ENCODE measurements around the gene UNC5A. TPM values are rescaled to one million over a fixed set of nuclear protein-coding genes. Genes with fewer than 3 reads are reported as not detected.
A peak's percentile ranks its signal among the peaks of the same experiment; 100 is the strongest.

The UNC5A gene
- total RNA-seq, 2 donors from 2014 or later, result 0.23 TPM; not detected in 1

GRCh38 chr5:176875783-176876505, 65.6 kb downstream of the UNC5A start:
- DNase-seq (peak in 1 of 2 donors; percentile 9), ATAC-seq (replicated peaks in 1 of 2) (peak in 1 of 2 donors; percentile 35)
- Mint-ChIP-seq H3K4me1 (ENCODE audit: low read depth) (peaks cover 13% of the 10 kb centered on the region), H3K36me3 (ENCODE audit: insufficient read depth in 2 of 2) (peaks cover 0 to 7% of the 10 kb centered on the region in 2 donors), H3K4me3 (no peak overlapping the region), H3K27ac (no peak overlapping the region), H3K27me3 (ENCODE audit: low read depth) (peaks cover 24% of the 10 kb centered on the region), H3K9me3 (peaks cover 0 to 4% of the 10 kb centered on the region in 2 donors)

- Mint-ChIP-seq H3K4me3 (no peak overlapping the region), H3K36me3 (ENCODE audit: insufficient read depth in 2 of 2) (peaks cover 0 to 7% of the 10 kb centered on the region in 2 donors), H3K27ac (no peak overlapping the region), H3K9me3 (peaks cover 0 to 4% of the 10 kb centered on the region in 2 donors), H3K27me3 (ENCODE audit: low read depth) (peaks cover 24% of the 10 kb centered on the region), H3K4me1 (ENCODE audit: low read depth) (peaks cover 13% of the 10 kb centered on the region)
- ATAC-seq (replicated peaks in 1 of 2) (no peak), DNase-seq (no peak)
Observed at GRCh38 chr5:176876506-176877431, 66.4 kb downstream of the UNC5A start.

GRCh38 chr5:176877793-176878331, 67.5 kb downstream of the UNC5A start:
- peaks cover 24% of the 10 kb centered on the region for H3K27me3 Mint-ChIP-seq (ENCODE audit: low read depth)
- H3K4me3 Mint-ChIP-seq, result no peak overlapping the region
- peaks cover 0 to 6% of the 10 kb centered on the region in 2 donors for H3K36me3 Mint-ChIP-seq (ENCODE audit: insufficient read depth in 2 of 2)
- peaks cover 13% of the 10 kb centered on the region for H3K4me1 Mint-ChIP-seq (ENCODE audit: low read depth)
- peaks cover 0 to 4% of the 10 kb centered on the region in 2 donors for H3K9me3 Mint-ChIP-seq
- no peak overlapping the region for H3K27ac Mint-ChIP-seq
- ATAC-seq (replicated peaks in 1 of 2) (no peak), DNase-seq (no peak)

- no peak for DNase-seq
- H3K4me3 Mint-ChIP-seq, result no peak overlapping the region
- H3K27ac Mint-ChIP-seq, result no peak overlapping the region
- H3K4me1 Mint-ChIP-seq (ENCODE audit: low read depth), result peaks cover 13% of the 10 kb centered on the region
- peaks cover 24% of the 10 kb centered on the region for H3K27me3 Mint-ChIP-seq (ENCODE audit: low read depth)
- H3K9me3 Mint-ChIP-seq, result no peaks in the 10 kb centered on the region
- H3K36me3 Mint-ChIP-seq (ENCODE audit: insufficient read depth in 2 of 2), result peaks cover 0 to 2% of the 10 kb centered on the region in 2 donors
- no peak for ATAC-seq (replicated peaks in 1 of 2)
Observed at GRCh38 chr5:176878463-176878862, 68.1 kb downstream of the UNC5A start.

- Mint-ChIP-seq H3K4me3 (no peak overlapping the region), H3K27me3 (ENCODE audit: low read depth) (peaks cover 24% of the 10 kb centered on the region), H3K36me3 (ENCODE audit: insufficient read depth in 2 of 2) (no peaks in the 10 kb centered on the region), H3K9me3 (no peaks in the 10 kb centered on the region), H3K4me1 (ENCODE audit: low read depth) (peaks cover 13% of the 10 kb centered on the region), H3K27ac (no peak overlapping the region)
- DNase-seq, result no peak
- no peak for ATAC-seq (replicated peaks in 1 of 2)
Observed at GRCh38 chr5:176878906-176879662, 68.7 kb downstream of the UNC5A start.

- peaks cover 20% of the 10 kb centered on the region for H3K27me3 Mint-ChIP-seq (ENCODE audit: low read depth)
- no peak overlapping the region for H3K27ac Mint-ChIP-seq
- ATAC-seq (replicated peaks in 1 of 2) (no peak), DNase-seq (no peak)
- no peaks in the 10 kb centered on the region for H3K36me3 Mint-ChIP-seq (ENCODE audit: insufficient read depth in 2 of 2)
- no peak overlapping the region for H3K4me3 Mint-ChIP-seq
- no peaks in the 10 kb centered on the region for H3K9me3 Mint-ChIP-seq
- H3K4me1 Mint-ChIP-seq (ENCODE audit: low read depth), result peaks cover 17% of the 10 kb centered on the region
Observed at GRCh38 chr5:176879663-176880361, 69.5 kb downstream of the UNC5A start.

- DNase-seq, result no peak
- peaks cover 18% of the 10 kb centered on the region for H3K4me1 Mint-ChIP-seq (ENCODE audit: low read depth)
- H3K9me3 Mint-ChIP-seq, result no peaks in the 10 kb centered on the region
- ATAC-seq (replicated peaks in 1 of 2), result no peak
- peaks cover 14% of the 10 kb centered on the region for H3K27me3 Mint-ChIP-seq (ENCODE audit: low read depth)
- no peaks in the 10 kb centered on the region for H3K36me3 Mint-ChIP-seq (ENCODE audit: insufficient read depth in 2 of 2)
- H3K27ac Mint-ChIP-seq, result no peak overlapping the region
- no peak overlapping the region for H3K4me3 Mint-ChIP-seq
Observed at GRCh38 chr5:176880366-176881020, 70.1 kb downstream of the UNC5A start.

- ATAC-seq (replicated peaks in 1 of 2) (no peak), DNase-seq (no peak)
- H3K4me3 Mint-ChIP-seq, result no peak overlapping the region
- no peak overlapping the region for H3K27ac Mint-ChIP-seq
- H3K4me1 Mint-ChIP-seq (ENCODE audit: low read depth), result peaks cover 11% of the 10 kb centered on the region
- no peaks in the 10 kb centered on the region for H3K36me3 Mint-ChIP-seq (ENCODE audit: insufficient read depth in 2 of 2)
- peaks cover 7% of the 10 kb centered on the region for H3K27me3 Mint-ChIP-seq (ENCODE audit: low read depth)
- H3K9me3 Mint-ChIP-seq, result no peaks in the 10 kb centered on the region
Observed at GRCh38 chr5:176881021-176881749, 70.8 kb downstream of the UNC5A start.

GRCh38 chr5:176881816-176882566, 71.6 kb downstream of the UNC5A start:
- Mint-ChIP-seq H3K4me3 (no peak overlapping the region), H3K27ac (no peak overlapping the region), H3K36me3 (ENCODE audit: insufficient read depth in 2 of 2) (no peaks in the 10 kb centered on the region), H3K27me3 (ENCODE audit: low read depth) (no peaks in the 10 kb centered on the region), H3K4me1 (ENCODE audit: low read depth) (peaks cover 7% of the 10 kb centered on the region), H3K9me3 (no peaks in the 10 kb centered on the region)
- no peak for DNase-seq
- ATAC-seq (replicated peaks in 1 of 2), result no peak

GRCh38 chr5:176882567-176882903, 72.2 kb downstream of the UNC5A start:
- H3K9me3 Mint-ChIP-seq, result no peaks in the 10 kb centered on the region
- H3K27ac Mint-ChIP-seq, result no peak overlapping the region
- no peaks in the 10 kb centered on the region for H3K27me3 Mint-ChIP-seq (ENCODE audit: low read depth)
- H3K4me3 Mint-ChIP-seq, result no peak overlapping the region
- no peak for ATAC-seq (replicated peaks in 1 of 2)
- peaks cover 7% of the 10 kb centered on the region for H3K4me1 Mint-ChIP-seq (ENCODE audit: low read depth)
- DNase-seq, result no peak
- no peaks in the 10 kb centered on the region for H3K36me3 Mint-ChIP-seq (ENCODE audit: insufficient read depth in 2 of 2)
